ENCODE results near the gene NDUFS4. TPM values are rescaled to one million over a fixed set of nuclear protein-coding genes. Genes with fewer than 3 reads are reported as not detected.

NDUFS4 gene
- total RNA-seq, 1 experiment from 2014 or later, result 84.1 TPM

- Histone ChIP-seq H3K9me3 (ENCODE audit: insufficient read depth, low read depth) (no peaks in the 10 kb centered on the region), H3F3A (ENCODE audit: insufficient read depth, low read depth) (0 out of 2 replicates have a peak, but pooled peaks cover 2% of the 10 kb centered on the region), H3K9me2 (ENCODE audit: insufficient read depth) (no peaks in the 10 kb centered on the region), H3K4me3 (no peak overlapping the region), H3K36me3 (ENCODE audit: low read depth) (no peaks in the 10 kb centered on the region), H3K4me1 (replicated peaks; ENCODE audit: insufficient read depth) (no peaks in the 10 kb centered on the region), H3K27me3 (ENCODE audit: insufficient read depth, low read depth) (no peaks in the 10 kb centered on the region), H2AFZ (no peak overlapping the region), H3K27ac (no peak overlapping the region), H4K20me1 (ENCODE audit: insufficient read depth) (peaks cover 8% of the 10 kb centered on the region; the same call in 1 of the 2 replicates), H3K79me2 (ENCODE audit: low read depth) (no peaks in the 10 kb centered on the region), H3K4me2 (no peak overlapping the region)
- intact Hi-C loops (cut with micrococcal nuclease; ENCODE audit: unreplicated experiment), result no loop called here
- ChIA-PET CTCF (no interaction called here), POLR2A (ENCODE audit: unreplicated experiment) (no interaction called here)
- DNase-seq, result no peak
- no peak for TF ChIP-seq CTCF (conservative IDR thresholded peaks at IDR 0.05)
- no peak for TF ChIP-seq EZH2 (IDR thresholded peaks at IDR 0.05; ENCODE audit: low read depth)
- BruUV-seq (replicated peaks), result no TSS peak
Observed at GRCh38 chr5:53616939-53617549, 56.6 kb downstream of the NDUFS4 start.

GRCh38 chr5:53631251-53631650 is 70.8 kb downstream of the NDUFS4 start:
- intact Hi-C loops (cut with micrococcal nuclease; ENCODE audit: unreplicated experiment), result no loop called here

GRCh38 chr5:53642061-53642460 is 81.6 kb downstream of the NDUFS4 start:
- peaks cover 3% of the 10 kb centered on the region; the same call in 1 of the 2 replicates for H3K36me3 ChIP-seq (ENCODE audit: low read depth)
- no peak overlapping the region for H3K27ac ChIP-seq
- ChIA-PET POLR2A (ENCODE audit: unreplicated experiment) (no interaction called here), CTCF (no interaction called here)
- no TSS peak for BruUV-seq (replicated peaks)
- no peaks in the 10 kb centered on the region for H3K4me1 ChIP-seq (replicated peaks; ENCODE audit: insufficient read depth)
- H3K4me3 ChIP-seq, result no peak overlapping the region
- no peaks in the 10 kb centered on the region for H4K20me1 ChIP-seq (ENCODE audit: insufficient read depth)
- H3K9me2 ChIP-seq (ENCODE audit: insufficient read depth), result no peaks in the 10 kb centered on the region
- no peaks in the 10 kb centered on the region for H3K27me3 ChIP-seq (ENCODE audit: insufficient read depth, low read depth)
- no peaks in the 10 kb centered on the region for H3F3A ChIP-seq (ENCODE audit: insufficient read depth, low read depth)
- intact Hi-C loops (cut with micrococcal nuclease; ENCODE audit: unreplicated experiment), result no loop called here
- no peaks in the 10 kb centered on the region for H3K9me3 ChIP-seq (ENCODE audit: insufficient read depth, low read depth)
- H3K4me2 ChIP-seq, result no peak overlapping the region
- no peak for DNase-seq
- H2AFZ ChIP-seq, result no peak overlapping the region
- TF ChIP-seq CTCF (conservative IDR thresholded peaks at IDR 0.05), result no peak
- H3K79me2 ChIP-seq (ENCODE audit: low read depth), result no peaks in the 10 kb centered on the region

More at GRCh38 chr5:53631251-53631650, 70.8 kb downstream of the NDUFS4 start:
- Histone ChIP-seq H3K9me2 (ENCODE audit: insufficient read depth) (no peaks in the 10 kb centered on the region), H3K4me2 (no peak overlapping the region), H3K79me2 (ENCODE audit: low read depth) (0 out of 2 replicates have a peak, but pooled peaks cover 3% of the 10 kb centered on the region), H4K20me1 (ENCODE audit: insufficient read depth) (no peaks in the 10 kb centered on the region), H3K4me1 (replicated peaks; ENCODE audit: insufficient read depth) (no peaks in the 10 kb centered on the region), H3F3A (ENCODE audit: insufficient read depth, low read depth) (no peaks in the 10 kb centered on the region), H3K27me3 (ENCODE audit: insufficient read depth, low read depth) (no peaks in the 10 kb centered on the region), H3K36me3 (ENCODE audit: low read depth) (no peaks in the 10 kb centered on the region), H3K4me3 (no peak overlapping the region), H2AFZ (no peak overlapping the region), H3K27ac (no peak overlapping the region), H3K9me3 (ENCODE audit: insufficient read depth, low read depth) (no peaks in the 10 kb centered on the region; the same call in 1 of the 2 replicates)
- BruUV-seq (replicated peaks), result no TSS peak
- no peak for DNase-seq
- ChIA-PET CTCF (no interaction called here), POLR2A (ENCODE audit: unreplicated experiment) (no interaction called here)
- TF ChIP-seq CTCF (conservative IDR thresholded peaks at IDR 0.05) (no peak), EZH2 (IDR thresholded peaks at IDR 0.05; ENCODE audit: low read depth) (no peak)

Measured in PC-9 (cell line).